Panc1 (cell line): ENCODE measurements around the gene GMDS. TPM values are rescaled to one million over a fixed set of nuclear protein-coding genes. Genes with fewer than 3 reads are reported as not detected.

Experiments
- ATAC-seq: fragments of 200-7000 bp; cut with Tn5 transposase; 2 replicates; pipeline ENCODE4 v1.9.1; 2020; ENCODE audit warnings: mild to moderate bottlenecking, moderate library complexity
- BruUV-seq: library from RNA; stranded (reverse); fragments of 400-500 nt; replicated peaks from 2 replicates; lab custom pipeline; 2021; lab: Mats Ljungman, UMichigan
- CTCF ChIA-PET: fragments of 300-600 bp; sonication (Branson Sonifier 250); formaldehyde crosslinking; loops from one replicate; lab custom pipeline; 2022; ENCODE audit warnings: antibody characterized with exemption; lab: Charles Lee
- POLR2A ChIA-PET: fragments of 300-600 bp; sonication (Branson Sonifier 250); formaldehyde crosslinking; loops from one replicate; lab custom pipeline; 2022; ENCODE audit warnings: antibody characterized with exemption; lab: Charles Lee
- DNase-seq: peaks from one replicate; pipeline ENCODE4 v3.0.0-alpha.2; 2010; ENCODE audit warnings: low read depth, low spot score
- H3K27ac ChIP-seq: 2 replicates; pipeline ENCODE4 v1.5.1; 2011; ENCODE audit warnings: mild to moderate bottlenecking, low read length, inconsistent platforms
- H3K27me3 ChIP-seq: fragments of 200-500 bp; sonication (Bioruptor generic); 2 replicates; pipeline ENCODE4 v1.6.0; 2014; ENCODE audit warnings: low read length, inconsistent platforms; ENCODE audit not compliant: control insufficient read depth, insufficient read depth
- H3K36me3 ChIP-seq: fragments of 200-500 bp; sonication (Bioruptor generic); 2 replicates; pipeline ENCODE4 v1.5.1; 2014; ENCODE audit warnings: inconsistent platforms, mild to moderate bottlenecking, low read length, moderate library complexity; ENCODE audit not compliant: control insufficient read depth, insufficient read depth
- H3K4me1 ChIP-seq: 2 replicates; pipeline ENCODE4 v1.5.1; 2011; ENCODE audit warnings: inconsistent platforms, mild to moderate bottlenecking, low read length, moderate library complexity; ENCODE audit not compliant: control insufficient read depth, insufficient read depth
- H3K4me3 ChIP-seq, 2 experiments: 2 replicates each; pipeline ENCODE4 v1.5.1; 2011 to 2012; ENCODE audit warnings: low read depth in 2 of 2, low read length in 2 of 2, mild to moderate bottlenecking in 2 of 2, inconsistent platforms in 1 of 2, moderate library complexity in 1 of 2
- H3K9me3 ChIP-seq: fragments of 200-500 bp; sonication (Bioruptor generic); 2 replicates; pipeline ENCODE4 v1.5.1; 2014; ENCODE audit warnings: low read depth, mild to moderate bottlenecking, inconsistent platforms, low read length, moderate library complexity; ENCODE audit not compliant: control insufficient read depth, insufficient read depth
- CTCF ChIP-seq: fragments of 450-650 bp; IDR thresholded peaks from 2 replicates; pipeline ENCODE4 v1.5.1; 2017; ENCODE audit warnings: mild to moderate bottlenecking
- POLR2AphosphoS5 ChIP-seq: IDR thresholded peaks from 2 replicates; pipeline ENCODE4 v1.6.1; 2012; ENCODE audit warnings: mild to moderate bottlenecking, low read depth, low read length, moderate library complexity
- SIN3A ChIP-seq: IDR thresholded peaks from 2 replicates; pipeline ENCODE4 v1.6.1; 2012; ENCODE audit warnings: low read depth, mild to moderate bottlenecking, low read length, moderate library complexity, borderline replicate concordance; ENCODE audit not compliant: insufficient read depth
- TCF7L2 ChIP-seq: IDR thresholded peaks from 2 replicates; pipeline ENCODE4 v1.6.1; 2011; ENCODE audit warnings: mild to moderate bottlenecking, low read depth, low read length, inconsistent platforms
- in situ Hi-C: cut with HindIII; loops from 2 replicates; pipeline ENCODE4 v1.10.0; 2016; ENCODE audit warnings: low sequenced_read_pairs, low pct_unique_long_range_greater_than_20kb
- intact Hi-C: fragments of 100-400 bp; cut with micrococcal nuclease; formaldehyde crosslinking; loops from one replicate; pipeline ENCODE4 v1.10.0; 2022; ENCODE audit not compliant: unreplicated experiment
- total RNA-seq: library from RNA; stranded (reverse); gene quantifications from one replicate; pipeline ENCODE4 v1.2.1, GENCODE V29; 2021; ENCODE audit not compliant: unreplicated experiment
- TF ChIP-seq, protein P1 (sequence below), 2 experiments: IDR thresholded peaks; 2 replicates each; pipeline ENCODE4 v1.6.1; 2011 to 2012; ENCODE audit warnings: low read depth in 2 of 2, control low read depth in 1 of 2, low read length in 1 of 2, mild to moderate bottlenecking in 1 of 2, moderate library complexity in 1 of 2; ENCODE audit not compliant: insufficient read depth in 1 of 2

The GMDS gene
- total RNA-seq, 1 experiment from 2014 or later, result 9.8 TPM

GRCh38 chr6:1869308-1869707 is 376.1 kb downstream of the GMDS start:
- POLR2A ChIA-PET, result no interaction called here
- no peaks in the 10 kb centered on the region for H3K4me1 ChIP-seq
- no peaks in the 10 kb centered on the region for H3K36me3 ChIP-seq
- no peaks in the 10 kb centered on the region for H3K27me3 ChIP-seq
- H3K27ac ChIP-seq, result no peak overlapping the region
- intact Hi-C loops (no loop called here), in situ Hi-C loops (no loop called here)
- TF ChIP-seq POLR2AphosphoS5 (no peak), SIN3A (no peak), TCF7L2 (no peak), CTCF (no peak)
- TF ChIP-seq, protein P1, sequence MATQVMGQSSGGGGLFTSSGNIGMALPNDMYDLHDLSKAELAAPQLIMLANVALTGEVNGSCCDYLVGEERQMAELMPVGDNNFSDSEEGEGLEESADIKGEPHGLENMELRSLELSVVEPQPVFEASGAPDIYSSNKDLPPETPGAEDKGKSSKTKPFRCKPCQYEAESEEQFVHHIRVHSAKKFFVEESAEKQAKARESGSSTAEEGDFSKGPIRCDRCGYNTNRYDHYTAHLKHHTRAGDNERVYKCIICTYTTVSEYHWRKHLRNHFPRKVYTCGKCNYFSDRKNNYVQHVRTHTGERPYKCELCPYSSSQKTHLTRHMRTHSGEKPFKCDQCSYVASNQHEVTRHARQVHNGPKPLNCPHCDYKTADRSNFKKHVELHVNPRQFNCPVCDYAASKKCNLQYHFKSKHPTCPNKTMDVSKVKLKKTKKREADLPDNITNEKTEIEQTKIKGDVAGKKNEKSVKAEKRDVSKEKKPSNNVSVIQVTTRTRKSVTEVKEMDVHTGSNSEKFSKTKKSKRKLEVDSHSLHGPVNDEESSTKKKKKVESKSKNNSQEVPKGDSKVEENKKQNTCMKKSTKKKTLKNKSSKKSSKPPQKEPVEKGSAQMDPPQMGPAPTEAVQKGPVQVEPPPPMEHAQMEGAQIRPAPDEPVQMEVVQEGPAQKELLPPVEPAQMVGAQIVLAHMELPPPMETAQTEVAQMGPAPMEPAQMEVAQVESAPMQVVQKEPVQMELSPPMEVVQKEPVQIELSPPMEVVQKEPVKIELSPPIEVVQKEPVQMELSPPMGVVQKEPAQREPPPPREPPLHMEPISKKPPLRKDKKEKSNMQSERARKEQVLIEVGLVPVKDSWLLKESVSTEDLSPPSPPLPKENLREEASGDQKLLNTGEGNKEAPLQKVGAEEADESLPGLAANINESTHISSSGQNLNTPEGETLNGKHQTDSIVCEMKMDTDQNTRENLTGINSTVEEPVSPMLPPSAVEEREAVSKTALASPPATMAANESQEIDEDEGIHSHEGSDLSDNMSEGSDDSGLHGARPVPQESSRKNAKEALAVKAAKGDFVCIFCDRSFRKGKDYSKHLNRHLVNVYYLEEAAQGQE (IDR thresholded peaks at IDR 0.05; ENCODE audit: insufficient read depth in 1 of 2, low read depth in 2 of 2, low read length in 1 of 2), result no peak
- no TSS peak for BruUV-seq
- H3K9me3 ChIP-seq, result no peaks in the 10 kb centered on the region
- DNase-seq (no peak), ATAC-seq (no peak)
- CTCF ChIA-PET, result no interaction called here
- no peak overlapping the region for H3K4me3 ChIP-seq

DNA sequence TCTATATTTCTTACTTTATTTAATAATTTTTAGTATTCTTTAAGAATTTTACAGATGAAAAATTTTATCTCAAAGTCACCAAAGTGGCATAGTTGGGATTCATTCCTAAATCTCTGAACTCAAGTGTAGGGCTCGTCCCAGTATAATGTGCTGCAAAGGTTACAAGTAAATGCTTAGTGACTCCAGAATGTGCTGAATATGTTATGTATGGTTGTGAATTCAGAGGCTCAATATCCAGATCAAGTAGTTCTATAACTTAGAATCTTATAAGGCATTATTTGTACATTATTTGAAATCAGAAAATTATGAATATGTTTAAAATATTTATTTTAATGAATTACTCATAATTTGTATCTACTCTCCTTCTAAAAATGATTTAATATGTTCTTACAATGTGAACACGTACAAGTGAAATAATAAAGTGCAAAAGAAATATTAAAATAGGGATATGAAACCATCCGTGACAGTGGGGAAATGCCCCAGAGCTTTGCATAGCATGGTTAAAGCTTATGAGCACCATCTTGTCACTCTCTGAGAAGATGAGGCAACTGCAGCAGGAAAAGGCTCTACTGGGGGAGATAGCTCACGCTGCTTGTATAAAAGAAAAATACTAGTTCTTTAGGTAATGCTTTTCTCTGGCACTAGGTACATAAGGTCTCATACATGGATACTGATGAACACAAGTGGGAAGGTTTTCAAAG is 376.7 kb downstream of the GMDS start:
- DNase-seq (no peak), ATAC-seq (no peak)
- no peak overlapping the region for H3K27ac ChIP-seq
- no peaks in the 10 kb centered on the region for H3K27me3 ChIP-seq
- H3K9me3 ChIP-seq, result no peaks in the 10 kb centered on the region
- intact Hi-C loops, result no loop called here
- no peak overlapping the region for H3K4me3 ChIP-seq
- no peaks in the 10 kb centered on the region for H3K4me1 ChIP-seq
- in situ Hi-C loops, result no loop called here
- ChIA-PET CTCF (no interaction called here), POLR2A (no interaction called here)
- TF ChIP-seq CTCF, result no peak
- TF ChIP-seq TCF7L2, result no peak
- no peak for TF ChIP-seq SIN3A
- TF ChIP-seq, protein P1 (IDR thresholded peaks at IDR 0.05; ENCODE audit: insufficient read depth in 1 of 2, low read depth in 2 of 2, low read length in 1 of 2), result no peak
- no peak for TF ChIP-seq POLR2AphosphoS5
- no TSS peak for BruUV-seq
- H3K36me3 ChIP-seq, result no peaks in the 10 kb centered on the region
